ENCODE data around the gene CHTF18. TPM values are rescaled to one million over a fixed set of nuclear protein-coding genes. Genes with fewer than 3 reads are reported as not detected.

Gene CHTF18
- total RNA-seq, 1 donor from 2014 or later: 23.8 TPM

Other genes starting within 250 kb of the CHTF18 start
- gene PRR35, start 228.2 kb upstream of the CHTF18 start, total RNA-seq: not detected in 2 replicates
- gene NHLRC4, start 221.6 kb upstream of the CHTF18 start, total RNA-seq: 1.9 and 2.7 TPM in 2 replicates
- gene PIGQ, start 218.7 kb upstream of the CHTF18 start, total RNA-seq: 25.4 and 32.2 TPM in 2 replicates
- gene RAB40C, start 198.6 kb upstream of the CHTF18 start, total RNA-seq: 13.3 and 14.1 TPM in 2 replicates
- gene WFIKKN1, start 157.6 kb upstream of the CHTF18 start, total RNA-seq: 0.14 and 0.17 TPM in 2 replicates
- 76.4 and 83.6 TPM in 2 replicates for gene METTL26, start 152.3 kb upstream of the CHTF18 start, total RNA-seq
- gene MCRIP2, start 146.8 kb upstream of the CHTF18 start, total RNA-seq: 11.2 and 12.6 TPM in 2 replicates
- gene WDR90, start 139.3 kb upstream of the CHTF18 start, total RNA-seq: 10.7 and 15.1 TPM in 2 replicates
- gene RHOT2, start 120.5 kb upstream of the CHTF18 start, total RNA-seq: 32.9 and 49.0 TPM in 2 replicates
- 0.05 and 0.51 TPM in 2 replicates for gene RHBDL1, start 112.9 kb upstream of the CHTF18 start, total RNA-seq
- 93.9 and 94.1 TPM in 2 replicates for gene STUB1, start 108.2 kb upstream of the CHTF18 start, total RNA-seq
- 34.9 and 45.7 TPM in 2 replicates for gene JMJD8, start 104.3 kb upstream of the CHTF18 start, total RNA-seq
- 2.7 and 5.3 TPM in 2 replicates for gene WDR24, start 98.2 kb upstream of the CHTF18 start, total RNA-seq
- 0.05 TPM in 1 of 2 replicates, not detected in the other for gene FBXL16, start 82.8 kb upstream of the CHTF18 start, total RNA-seq
- gene METRN, start 73.5 kb upstream of the CHTF18 start, total RNA-seq: 34.9 and 41.7 TPM in 2 replicates
- gene ANTKMT, start 67.5 kb upstream of the CHTF18 start, total RNA-seq: 25.5 and 47.5 TPM in 2 replicates
- 0.34 and 0.65 TPM in 2 replicates for gene CCDC78, start 62.2 kb upstream of the CHTF18 start, total RNA-seq
- 5.1 and 6.3 TPM in 2 replicates for gene HAGHL, start 61.5 kb upstream of the CHTF18 start, total RNA-seq
- 34.6 and 42.4 TPM in 2 replicates for gene CIAO3, start 47.6 kb upstream of the CHTF18 start, total RNA-seq
- gene MSLN, start 27.9 kb upstream of the CHTF18 start, total RNA-seq: 0.09 TPM in 1 of 2 replicates, not detected in the other
- gene RPUSD1, start 239 bp upstream of the CHTF18 start, total RNA-seq: 31.1 and 48.4 TPM in 2 replicates
- not detected in 2 replicates for gene GNG13, start 12.1 kb downstream of the CHTF18 start, total RNA-seq
- gene LMF1, start 182.4 kb downstream of the CHTF18 start, total RNA-seq: 14.2 and 14.6 TPM in 2 replicates
- gene SOX8, start 193.2 kb downstream of the CHTF18 start, total RNA-seq: 0.33 and 0.85 TPM in 2 replicates